GM19193 (cell line): ENCODE results near the gene HLA-A.

ENCODE experiments used
- POLR2A ChIP-seq: IDR thresholded peaks from 4 replicates; pipeline ENCODE4 v1.6.1; 2011; ENCODE audit not compliant: insufficient read depth, insufficient read length; ENCODE audit errors: extremely low read depth

The HLA-A gene

DNA sequence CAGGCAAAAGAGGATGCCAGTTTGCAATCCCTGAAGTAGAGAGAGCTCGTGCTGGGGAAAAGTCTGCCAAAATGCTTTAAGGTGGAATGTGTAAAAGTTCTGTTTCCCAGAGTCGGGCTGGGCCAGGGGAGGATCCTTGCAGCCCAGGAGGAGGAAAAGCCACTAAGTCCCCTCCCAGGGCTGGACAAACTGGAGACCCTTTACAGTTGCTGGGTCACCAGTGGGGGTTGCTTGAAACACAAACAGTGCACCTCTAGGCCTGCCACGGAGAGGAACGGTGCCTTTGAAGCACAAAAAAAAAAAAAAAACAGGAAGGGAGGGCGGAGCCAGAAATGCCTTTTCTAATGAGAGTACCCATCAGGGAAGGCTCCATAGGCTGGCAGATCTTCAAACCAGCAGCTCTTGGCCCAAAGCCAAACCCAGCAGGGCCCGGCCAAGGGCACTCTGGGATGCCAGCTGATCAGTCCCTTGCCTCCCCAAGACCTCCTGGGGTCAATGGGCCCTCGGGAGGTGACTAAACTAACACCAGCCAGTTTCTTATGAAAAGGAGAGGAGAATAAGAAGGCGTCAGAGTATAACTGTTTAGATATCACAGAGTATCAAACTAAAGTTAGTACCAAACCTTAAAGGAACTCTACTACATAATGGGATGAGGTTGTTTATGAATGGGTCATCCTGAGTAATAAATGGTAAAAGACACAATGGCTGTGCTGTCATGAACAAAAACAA lies 23.7 kb downstream of the HLA-A start:
- peak; percentile 51 for TF ChIP-seq POLR2A

DNA sequence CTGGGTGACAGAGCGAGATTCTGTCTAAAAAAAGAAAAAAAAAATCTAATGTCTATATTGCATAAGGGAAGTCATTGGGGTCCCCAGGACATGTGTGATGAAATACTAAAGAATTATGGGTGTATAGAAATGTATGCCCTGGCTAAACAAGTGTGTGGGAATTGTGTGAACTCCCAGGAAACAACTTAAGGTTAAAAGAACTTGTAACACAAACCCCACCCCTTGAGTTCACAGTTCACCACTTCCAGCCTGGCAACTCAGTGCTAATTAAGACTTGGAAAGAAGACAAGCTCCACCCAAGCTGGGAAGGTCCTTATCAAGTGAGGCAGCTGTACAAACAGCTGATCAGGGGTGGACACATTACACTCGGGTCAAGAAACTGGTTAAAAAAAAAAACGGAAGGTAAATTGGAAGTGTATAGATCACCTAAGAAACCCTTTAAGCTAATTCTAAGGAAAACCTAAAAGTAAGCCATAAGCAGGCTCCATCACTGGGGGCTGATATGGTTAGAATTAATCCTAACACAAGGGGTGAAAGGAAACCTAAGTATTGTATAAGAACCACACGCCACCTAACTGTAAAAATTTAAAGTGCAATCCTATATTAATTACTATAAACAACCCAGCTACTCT lies 25.2 kb downstream of the HLA-A start:
- TF ChIP-seq POLR2A: no peak

DNA sequence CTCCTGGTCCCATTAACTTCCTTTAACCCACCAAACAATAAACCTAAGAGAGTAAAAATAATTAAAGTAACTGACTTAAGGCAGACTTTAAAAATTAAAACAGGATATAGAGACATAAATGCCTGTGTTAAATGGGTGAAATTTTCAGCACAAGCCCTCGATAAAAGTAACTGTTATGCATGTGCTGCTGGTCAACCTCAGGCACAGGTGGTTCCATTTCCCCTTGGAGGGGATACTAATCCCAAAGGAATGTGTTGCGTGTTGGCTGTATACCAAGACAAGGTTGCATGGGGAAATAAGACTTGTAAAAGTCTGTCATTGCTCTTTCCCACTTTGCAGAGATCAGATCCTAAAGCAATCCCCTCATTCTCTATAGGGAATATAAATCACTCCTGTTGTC lies 25.8 kb downstream of the HLA-A start:
- TF ChIP-seq POLR2A: no peak

DNA sequence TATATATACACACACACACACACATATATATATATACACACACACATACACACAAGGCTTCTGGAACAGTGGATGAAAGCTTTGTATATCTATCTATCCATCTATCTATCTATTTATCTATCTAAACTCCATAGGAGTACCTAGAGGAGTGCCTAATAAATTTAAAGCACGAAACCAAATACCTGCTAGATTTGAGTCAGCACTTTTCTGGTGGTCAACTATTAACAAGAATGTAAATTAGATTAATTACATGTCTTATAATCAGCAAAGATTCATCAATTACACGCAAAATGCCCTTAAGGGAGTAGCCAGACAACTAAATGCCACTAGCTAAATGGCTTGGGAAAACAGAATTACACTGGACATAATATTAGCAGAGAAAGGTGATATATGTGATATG lies 26.6 kb downstream of the HLA-A start:
- TF ChIP-seq POLR2A: no peak

DNA sequence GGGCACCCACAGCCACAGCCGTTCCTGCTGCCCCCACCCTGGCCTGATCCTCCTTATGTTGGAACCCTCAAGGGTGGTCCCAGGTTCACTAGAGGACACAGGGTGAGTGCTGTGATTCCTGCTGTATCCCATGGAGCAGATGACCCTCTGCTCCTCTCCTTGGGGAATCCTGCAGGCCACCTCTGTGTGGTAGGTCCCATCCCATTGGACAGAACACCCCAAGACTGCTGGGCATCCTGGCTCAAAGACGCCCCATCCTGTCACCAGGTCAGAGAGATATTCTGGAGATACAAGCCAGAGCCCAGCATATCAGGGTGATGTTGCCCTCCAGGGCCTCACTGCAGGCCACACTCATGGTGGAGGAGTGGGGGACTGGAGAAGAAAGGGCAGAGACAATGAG lies 28.4 kb downstream of the HLA-A start:
- no peak for TF ChIP-seq POLR2A

DNA sequence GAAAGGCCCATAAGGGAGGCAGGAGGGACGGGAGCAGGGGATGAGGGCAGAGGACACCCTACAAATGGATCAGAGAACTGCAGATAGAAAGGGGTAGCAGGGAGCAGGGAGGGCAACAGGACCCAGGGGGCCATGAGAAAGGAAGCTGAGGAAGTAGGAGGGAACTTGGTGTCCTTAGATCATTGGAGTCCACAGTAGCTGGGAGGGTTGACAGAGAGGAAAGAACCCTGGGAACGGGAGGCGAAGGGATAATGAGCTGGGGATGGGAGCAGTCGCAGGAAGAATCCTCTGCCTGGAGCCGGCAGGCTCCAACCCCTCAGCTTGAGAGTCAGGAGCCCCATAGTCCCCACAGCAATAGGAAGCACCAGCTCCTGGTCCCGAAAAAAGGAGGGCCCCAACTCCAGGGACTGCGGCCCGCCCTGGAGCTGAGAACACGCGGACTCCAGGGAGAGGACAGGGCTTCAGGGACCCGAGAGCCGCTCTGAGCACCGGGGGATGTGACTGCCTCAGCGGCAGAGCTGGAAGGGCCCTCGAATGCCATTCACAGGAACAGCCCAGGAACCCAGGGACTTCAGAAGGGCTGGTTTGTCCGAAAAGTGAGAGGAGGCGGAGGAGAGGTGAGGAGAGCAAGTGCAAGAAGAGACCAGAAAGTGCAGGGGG lies 32.7 kb downstream of the HLA-A start:
- TF ChIP-seq POLR2A: no peak

DNA sequence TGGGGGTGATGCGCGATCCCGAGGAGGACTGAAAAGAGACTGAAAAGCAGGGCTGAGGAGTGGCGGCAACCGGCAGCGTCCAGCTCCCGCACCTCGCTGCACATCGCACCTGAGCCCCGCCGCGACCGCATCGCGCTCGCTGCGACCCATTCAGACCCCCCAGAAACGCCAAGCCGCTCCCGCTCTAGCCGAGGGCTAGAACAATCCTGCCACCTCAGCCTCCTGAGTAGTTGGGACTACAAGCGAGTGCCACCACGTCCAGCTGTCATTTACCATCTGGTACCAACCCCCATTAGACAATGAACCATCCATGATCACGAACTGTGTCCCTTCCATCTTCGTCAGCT lies 33.2 kb downstream of the HLA-A start:
- no peak for TF ChIP-seq POLR2A

DNA sequence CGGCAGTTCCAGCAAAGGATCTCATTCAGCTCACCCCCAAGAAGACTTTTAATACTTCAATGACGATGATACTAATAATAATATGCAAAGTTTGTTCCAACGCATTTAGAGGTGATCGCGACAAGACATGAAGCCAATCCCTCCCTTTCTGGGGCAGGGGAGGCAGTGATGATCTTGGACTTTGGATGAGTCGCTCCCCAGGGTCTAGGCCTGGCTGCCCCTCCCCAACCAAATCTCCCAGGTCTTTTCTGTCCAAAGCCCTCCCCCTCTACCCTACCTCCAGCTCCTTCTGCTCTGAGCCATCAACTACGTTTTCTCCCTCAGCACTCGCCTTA lies 33.9 kb downstream of the HLA-A start:
- no peak for TF ChIP-seq POLR2A

DNA sequence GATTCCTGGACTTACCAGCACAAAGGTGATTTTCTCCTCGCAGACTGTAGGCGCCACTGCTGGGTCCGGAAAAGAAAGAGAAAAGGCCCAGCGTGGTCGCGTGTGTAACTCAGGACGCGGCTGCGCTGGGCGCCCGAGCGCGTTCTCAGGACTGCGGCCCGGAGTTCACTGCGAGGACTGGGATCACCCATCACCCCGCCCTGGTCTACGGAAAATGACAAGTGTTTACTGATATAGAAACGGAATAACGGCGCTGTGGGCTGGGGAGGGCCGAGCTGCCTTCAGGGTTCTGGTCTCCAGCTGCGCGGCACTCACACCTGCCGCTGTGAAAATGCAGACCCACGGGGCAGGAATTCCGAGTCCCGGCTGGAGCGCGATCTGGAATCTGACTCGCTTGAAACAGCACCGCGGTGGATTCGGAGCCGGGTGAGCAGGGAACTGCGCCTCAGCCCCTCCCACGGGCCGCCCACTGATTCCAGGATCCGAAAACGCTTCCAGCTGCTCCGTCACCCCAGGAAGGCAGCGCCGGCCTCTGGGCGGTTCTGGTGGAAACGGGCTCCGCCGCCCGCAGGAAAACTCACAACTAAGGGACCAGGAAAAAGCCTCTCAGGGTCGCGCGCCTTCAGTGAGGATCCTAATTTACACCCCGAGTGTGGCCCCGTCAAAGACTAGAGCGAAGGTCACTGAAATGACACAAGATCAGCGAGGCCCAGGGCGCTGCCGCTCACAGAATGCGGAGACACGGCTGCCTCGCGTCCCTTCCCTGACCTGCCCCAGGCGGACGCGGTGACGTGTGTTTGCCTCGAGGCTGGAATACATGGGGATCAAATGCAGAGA lies 34.5 kb downstream of the HLA-A start:
- TF ChIP-seq POLR2A: no peak

DNA sequence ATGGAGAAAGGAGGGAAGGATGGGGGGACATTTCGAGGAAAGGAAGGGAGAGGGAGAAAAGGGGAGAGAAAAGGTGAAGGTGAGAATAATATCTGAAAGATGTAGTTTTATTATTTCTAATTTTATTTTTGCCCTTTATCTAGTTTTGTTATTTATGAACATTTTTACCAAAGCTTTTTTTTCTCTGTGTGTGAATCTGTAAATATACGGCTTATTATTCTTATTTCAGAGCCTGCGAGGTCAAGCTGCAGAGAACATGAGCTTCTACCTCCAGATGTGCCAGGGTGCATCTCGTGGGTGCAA lies 35.0 kb downstream of the HLA-A start:
- TF ChIP-seq POLR2A: no peak

DNA sequence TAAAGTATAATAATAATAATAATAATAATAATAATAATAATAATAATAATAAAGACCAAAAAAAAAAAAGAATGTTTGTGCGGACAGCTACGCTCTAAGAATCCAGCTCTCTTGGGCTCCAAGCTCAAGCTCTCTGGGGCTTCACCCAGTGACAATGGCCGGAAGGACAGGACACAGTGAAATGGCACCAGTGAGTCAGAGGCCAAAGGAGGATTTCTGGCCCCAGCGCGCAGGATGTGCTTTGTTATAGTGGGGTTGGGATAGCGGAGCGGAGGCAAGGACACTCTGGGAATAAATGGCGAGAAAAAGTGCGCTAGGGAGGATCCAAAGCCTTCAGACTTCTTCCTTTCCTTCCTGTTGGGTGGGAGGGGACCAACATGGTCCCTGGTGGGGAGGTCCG lies 38.2 kb downstream of the HLA-A start:
- no peak for TF ChIP-seq POLR2A

DNA sequence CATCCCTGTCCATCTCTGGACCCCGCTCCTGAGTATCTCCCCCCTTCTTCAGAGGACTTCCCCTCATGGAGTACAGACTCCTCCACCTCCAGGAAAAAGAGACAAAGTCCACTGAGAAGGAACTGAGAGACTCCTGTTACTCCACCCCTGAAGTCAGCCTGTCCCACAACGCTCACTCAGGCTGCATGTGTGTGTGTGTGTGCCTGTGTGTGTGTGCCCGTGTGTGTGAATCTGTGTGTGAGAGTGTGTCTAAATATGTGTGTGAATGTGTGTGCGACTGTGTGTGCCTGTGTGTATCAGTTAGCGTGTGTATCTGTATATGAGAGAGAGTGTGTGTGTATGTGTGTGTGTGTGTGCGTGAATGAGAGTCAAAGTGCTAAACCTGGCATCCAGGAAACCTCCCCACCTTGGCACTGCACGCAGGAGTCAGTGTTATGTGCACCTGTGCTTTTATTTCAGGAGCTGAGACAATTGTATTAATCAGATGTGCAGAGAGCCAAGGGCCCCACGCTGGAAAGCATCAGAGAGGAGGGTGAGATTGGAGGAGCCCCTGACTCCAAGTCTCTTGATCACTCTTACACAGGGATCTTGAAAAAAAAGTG lies 39.0 kb downstream of the HLA-A start:
- no peak for TF ChIP-seq POLR2A

DNA sequence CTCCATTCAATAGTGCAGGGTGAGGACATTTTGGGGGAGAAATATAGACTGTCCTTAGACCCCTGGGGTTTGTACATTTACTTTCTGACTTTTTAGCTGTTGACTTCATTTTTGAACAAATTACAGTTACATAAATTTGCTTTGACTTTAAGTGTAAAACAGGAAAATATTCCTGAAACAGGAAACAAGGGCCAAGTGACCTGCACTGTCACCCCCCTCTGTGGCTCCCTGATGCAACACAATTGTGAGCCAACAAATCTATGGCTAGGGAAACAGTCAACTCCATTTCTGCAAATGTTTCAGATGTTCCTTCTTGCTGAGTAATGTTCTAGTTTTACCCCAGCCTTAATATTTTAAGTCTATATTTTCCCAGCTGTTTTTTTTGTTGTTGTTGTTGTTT lies 39.8 kb downstream of the HLA-A start:
- no peak for TF ChIP-seq POLR2A

DNA sequence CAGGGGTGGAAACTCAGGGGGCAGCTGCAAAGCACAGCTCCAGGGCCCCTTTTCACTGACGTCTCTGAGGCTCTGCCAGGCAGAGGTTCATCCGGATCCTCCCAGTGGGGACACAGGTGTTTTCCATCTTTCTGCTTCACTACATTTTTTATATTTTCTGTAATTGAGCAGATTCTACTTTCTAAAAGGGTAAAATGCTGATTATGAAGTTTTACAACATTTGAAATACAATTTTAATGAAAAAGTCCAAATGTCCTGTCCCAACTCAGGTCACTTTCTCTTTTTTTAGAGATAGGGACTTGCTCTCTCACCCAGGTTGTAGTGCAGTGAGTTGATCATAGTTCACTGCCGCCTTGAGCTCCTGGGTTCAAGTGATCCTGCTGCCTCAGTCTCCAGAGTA lies 41.9 kb downstream of the HLA-A start:
- TF ChIP-seq POLR2A: no peak

DNA sequence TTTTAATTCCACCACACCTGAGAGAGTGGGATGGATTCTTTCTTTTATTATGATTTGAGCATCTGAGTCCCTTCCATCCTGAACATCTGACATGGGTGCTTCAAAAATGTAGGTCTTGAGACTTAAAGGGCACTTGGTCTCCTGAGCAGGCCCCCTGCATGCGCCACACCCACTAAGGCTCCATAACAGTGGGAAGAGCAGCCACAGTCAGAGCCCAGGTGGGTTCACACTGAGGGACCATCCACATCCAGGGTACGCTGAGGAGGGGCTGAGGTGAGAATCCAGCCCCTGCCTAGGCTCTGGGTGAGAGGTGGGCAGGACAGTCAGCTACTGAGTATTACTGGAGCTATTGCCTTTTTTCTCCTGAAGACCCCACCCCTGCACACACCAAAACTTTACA lies 42.7 kb downstream of the HLA-A start:
- no peak for TF ChIP-seq POLR2A
